WTC11 (cell line): ENCODE data around the gene CHADL. TPM values are rescaled to one million over a fixed set of nuclear protein-coding genes. Genes with fewer than 3 reads are reported as not detected.

ENCODE experiments used
- ATAC-seq: fragments of 200-7000 bp; cut with Tn5 transposase; 2 replicates; pipeline ENCODE4 v1.10.0; 2021; ENCODE audit warnings: mild to moderate bottlenecking, moderate library complexity
- CTCF ChIA-PET: fragments of 300-600 bp; sonication (Branson Sonifier 250); formaldehyde crosslinking; loops from one replicate; lab custom pipeline; 2021; ENCODE audit warnings: antibody characterized with exemption; lab: Charles Lee
- POLR2A ChIA-PET: fragments of 350-600 bp; sonication (Branson Sonifier 250); formaldehyde crosslinking; loops from one replicate; lab custom pipeline; 2021; ENCODE audit warnings: antibody characterized with exemption; lab: Charles Lee
- DNase-seq: peaks from one replicate; pipeline ENCODE4 v3.0.0; 2021; ENCODE audit warnings: low spot score
- H3K27ac Mint-ChIP-seq: 2 replicates; pipeline ENCODE4 v1.8.0; 2021; ENCODE audit warnings: mixed read lengths
- H3K27me3 Mint-ChIP-seq: 2 replicates; pipeline ENCODE4 v1.8.0; 2021; ENCODE audit warnings: low read depth, mild to moderate bottlenecking, moderate library complexity, mixed read lengths
- H3K36me3 Mint-ChIP-seq: 2 replicates; pipeline ENCODE4 v1.8.0; 2021; ENCODE audit warnings: mixed read lengths
- H3K4me1 Mint-ChIP-seq: 2 replicates; pipeline ENCODE4 v1.8.0; 2022; ENCODE audit warnings: mixed read lengths
- H3K4me3 Mint-ChIP-seq: 2 replicates; pipeline ENCODE4 v1.8.0; 2021; ENCODE audit warnings: mild to moderate bottlenecking, moderate library complexity, mixed read lengths
- H3K9me3 Mint-ChIP-seq: 2 replicates; pipeline ENCODE4 v1.8.0; 2021; ENCODE audit warnings: mixed read lengths
- ATF1 ChIP-seq: sonication (generic); formaldehyde crosslinking; IDR thresholded peaks from 2 replicates; pipeline ENCODE4 v1.8.1; 2023; ENCODE audit warnings: mild to moderate bottlenecking, moderate library complexity, missing genetic modification reagents
- CBFB ChIP-seq: sonication (generic); formaldehyde crosslinking; IDR thresholded peaks from 2 replicates; pipeline ENCODE4 v1.8.1; 2022; ENCODE audit warnings: mild to moderate bottlenecking, low read depth, missing genetic modification reagents
- IRF2 ChIP-seq: sonication (generic); formaldehyde crosslinking; IDR thresholded peaks from 2 replicates; pipeline ENCODE4 v1.8.0; 2022; ENCODE audit warnings: low read depth, missing genetic modification reagents, borderline replicate concordance
- MXD4 ChIP-seq: fragments of 250-450 bp; sonication (Bioruptor Pico); IDR thresholded peaks from 2 replicates; pipeline ENCODE4 v1.8.0; 2021; ENCODE audit warnings: mild to moderate bottlenecking, moderate library complexity, borderline replicate concordance
- NFE2L1 ChIP-seq: sonication (generic); formaldehyde crosslinking; IDR thresholded peaks from 2 replicates; pipeline ENCODE4 v1.8.1; 2023; ENCODE audit warnings: missing genetic modification reagents
- OVOL2 ChIP-seq: fragments of 250-450 bp; sonication (Bioruptor Pico); IDR thresholded peaks from 2 replicates; pipeline ENCODE4 v1.9.0; 2021; ENCODE audit warnings: mild to moderate bottlenecking, borderline replicate concordance
- ZNF121 ChIP-seq: sonication (generic); formaldehyde crosslinking; IDR thresholded peaks from 2 replicates; pipeline ENCODE4 v1.8.0; 2023; ENCODE audit warnings: missing genetic modification reagents
- total RNA-seq: library from RNA; stranded (reverse); gene quantifications from 3 replicates; pipeline ENCODE4 v1.2.3, GENCODE V29; 2021
- TF ChIP-seq, protein P1 (sequence below): sonication (generic); formaldehyde crosslinking; conservative IDR thresholded peaks from 2 replicates; pipeline ENCODE4 v1.8.1; 2023; ENCODE audit warnings: mild to moderate bottlenecking, low read depth, missing genetic modification reagents, moderate library complexity
- TF ChIP-seq, protein P2 (sequence below): fragments of 250-450 bp; sonication (Bioruptor Pico); IDR thresholded peaks from 2 replicates; pipeline ENCODE4 v1.8.0; 2021; ENCODE audit warnings: mild to moderate bottlenecking
- TF ChIP-seq, protein P3 (sequence below): fragments of 250-450 bp; sonication (Bioruptor Pico); IDR thresholded peaks from 2 replicates; pipeline ENCODE4 v1.9.0; 2021; ENCODE audit warnings: mild to moderate bottlenecking
- TF ChIP-seq, protein P4 (sequence below): fragments of 250-450 bp; sonication (Bioruptor Pico); IDR thresholded peaks from 2 replicates; pipeline ENCODE4 v1.9.0; 2021; ENCODE audit warnings: moderate library complexity, mild to moderate bottlenecking, inconsistent platforms, borderline replicate concordance
- TF ChIP-seq, protein P5 (sequence below): sonication (generic); formaldehyde crosslinking; IDR thresholded peaks from 2 replicates; pipeline ENCODE4 v1.8.1; 2022; ENCODE audit warnings: missing genetic modification reagents, borderline replicate concordance
- TF ChIP-seq, protein P6 (sequence below): sonication (generic); formaldehyde crosslinking; IDR thresholded peaks from 2 replicates; pipeline ENCODE4 v1.8.1; 2023; ENCODE audit warnings: mild to moderate bottlenecking, missing genetic modification reagents, moderate library complexity
- TF ChIP-seq, protein P7 (sequence below): sonication (generic); formaldehyde crosslinking; IDR thresholded peaks from 2 replicates; pipeline ENCODE4 v1.8.1; 2022; ENCODE audit warnings: mild to moderate bottlenecking, moderate library complexity, missing genetic modification reagents

The CHADL gene
- total RNA-seq, 1 experiment from 2014 or later, result 1.2 TPM

DNA sequence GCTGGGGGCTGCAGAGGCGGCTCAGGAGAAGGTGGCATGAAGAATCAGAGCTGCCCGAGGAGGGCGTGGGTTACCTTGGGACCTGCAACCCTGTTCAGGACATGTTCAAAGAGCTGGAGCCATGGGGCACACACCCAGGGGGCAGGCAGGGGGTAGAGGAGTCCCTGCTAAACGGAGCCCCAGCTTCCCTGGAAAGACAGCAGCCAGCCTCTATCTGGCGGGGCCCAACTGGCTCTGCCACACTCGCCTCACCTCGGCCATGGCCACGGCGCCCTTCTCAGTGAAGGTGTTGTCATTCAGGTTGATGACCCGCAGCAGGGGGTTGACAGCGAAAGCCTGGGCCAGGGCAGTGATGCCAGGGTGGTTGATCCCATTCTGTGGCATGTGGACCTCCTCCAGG, 17.0 kb upstream of the CHADL start:
- peaks cover 12% of the 10 kb centered on the region for H3K4me1 Mint-ChIP-seq
- DNase-seq, result no peak
- peak overlapping the region; percentile 80; the same call in 1 of the 2 replicates for H3K27ac Mint-ChIP-seq
- H3K4me3 Mint-ChIP-seq, result no peak overlapping the region
- H3K9me3 Mint-ChIP-seq, result no peaks in the 10 kb centered on the region
- no peak for TF ChIP-seq MXD4 (CRISPR knock-in tag)
- no peak for TF ChIP-seq OVOL2 (CRISPR knock-in tag)
- TF ChIP-seq, protein P1, sequence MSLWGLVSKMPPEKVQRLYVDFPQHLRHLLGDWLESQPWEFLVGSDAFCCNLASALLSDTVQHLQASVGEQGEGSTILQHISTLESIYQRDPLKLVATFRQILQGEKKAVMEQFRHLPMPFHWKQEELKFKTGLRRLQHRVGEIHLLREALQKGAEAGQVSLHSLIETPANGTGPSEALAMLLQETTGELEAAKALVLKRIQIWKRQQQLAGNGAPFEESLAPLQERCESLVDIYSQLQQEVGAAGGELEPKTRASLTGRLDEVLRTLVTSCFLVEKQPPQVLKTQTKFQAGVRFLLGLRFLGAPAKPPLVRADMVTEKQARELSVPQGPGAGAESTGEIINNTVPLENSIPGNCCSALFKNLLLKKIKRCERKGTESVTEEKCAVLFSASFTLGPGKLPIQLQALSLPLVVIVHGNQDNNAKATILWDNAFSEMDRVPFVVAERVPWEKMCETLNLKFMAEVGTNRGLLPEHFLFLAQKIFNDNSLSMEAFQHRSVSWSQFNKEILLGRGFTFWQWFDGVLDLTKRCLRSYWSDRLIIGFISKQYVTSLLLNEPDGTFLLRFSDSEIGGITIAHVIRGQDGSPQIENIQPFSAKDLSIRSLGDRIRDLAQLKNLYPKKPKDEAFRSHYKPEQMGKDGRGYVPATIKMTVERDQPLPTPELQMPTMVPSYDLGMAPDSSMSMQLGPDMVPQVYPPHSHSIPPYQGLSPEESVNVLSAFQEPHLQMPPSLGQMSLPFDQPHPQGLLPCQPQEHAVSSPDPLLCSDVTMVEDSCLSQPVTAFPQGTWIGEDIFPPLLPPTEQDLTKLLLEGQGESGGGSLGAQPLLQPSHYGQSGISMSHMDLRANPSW (CRISPR knock-in tag), result no peak
- TF ChIP-seq, protein P2, sequence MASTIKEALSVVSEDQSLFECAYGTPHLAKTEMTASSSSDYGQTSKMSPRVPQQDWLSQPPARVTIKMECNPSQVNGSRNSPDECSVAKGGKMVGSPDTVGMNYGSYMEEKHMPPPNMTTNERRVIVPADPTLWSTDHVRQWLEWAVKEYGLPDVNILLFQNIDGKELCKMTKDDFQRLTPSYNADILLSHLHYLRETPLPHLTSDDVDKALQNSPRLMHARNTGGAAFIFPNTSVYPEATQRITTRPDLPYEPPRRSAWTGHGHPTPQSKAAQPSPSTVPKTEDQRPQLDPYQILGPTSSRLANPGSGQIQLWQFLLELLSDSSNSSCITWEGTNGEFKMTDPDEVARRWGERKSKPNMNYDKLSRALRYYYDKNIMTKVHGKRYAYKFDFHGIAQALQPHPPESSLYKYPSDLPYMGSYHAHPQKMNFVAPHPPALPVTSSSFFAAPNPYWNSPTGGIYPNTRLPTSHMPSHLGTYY (CRISPR knock-in tag), result no peak
- no peak for TF ChIP-seq ZNF121 (CRISPR knock-in tag)
- TF ChIP-seq, protein P3, sequence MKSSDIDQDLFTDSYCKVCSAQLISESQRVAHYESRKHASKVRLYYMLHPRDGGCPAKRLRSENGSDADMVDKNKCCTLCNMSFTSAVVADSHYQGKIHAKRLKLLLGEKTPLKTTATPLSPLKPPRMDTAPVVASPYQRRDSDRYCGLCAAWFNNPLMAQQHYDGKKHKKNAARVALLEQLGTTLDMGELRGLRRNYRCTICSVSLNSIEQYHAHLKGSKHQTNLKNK (CRISPR knock-in tag), result no peak
- TF ChIP-seq, protein P4, sequence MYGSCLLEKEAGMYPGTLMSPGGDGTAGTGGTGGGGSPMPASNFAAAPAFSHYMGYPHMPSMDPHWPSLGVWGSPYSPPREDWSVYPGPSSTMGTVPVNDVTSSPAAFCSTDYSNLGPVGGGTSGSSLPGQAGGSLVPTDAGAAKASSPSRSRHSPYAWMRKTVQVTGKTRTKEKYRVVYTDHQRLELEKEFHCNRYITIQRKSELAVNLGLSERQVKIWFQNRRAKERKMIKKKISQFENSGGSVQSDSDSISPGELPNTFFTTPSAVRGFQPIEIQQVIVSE, result no peak
- TF ChIP-seq IRF2 (CRISPR knock-in tag), result no peak
- TF ChIP-seq, protein P5, sequence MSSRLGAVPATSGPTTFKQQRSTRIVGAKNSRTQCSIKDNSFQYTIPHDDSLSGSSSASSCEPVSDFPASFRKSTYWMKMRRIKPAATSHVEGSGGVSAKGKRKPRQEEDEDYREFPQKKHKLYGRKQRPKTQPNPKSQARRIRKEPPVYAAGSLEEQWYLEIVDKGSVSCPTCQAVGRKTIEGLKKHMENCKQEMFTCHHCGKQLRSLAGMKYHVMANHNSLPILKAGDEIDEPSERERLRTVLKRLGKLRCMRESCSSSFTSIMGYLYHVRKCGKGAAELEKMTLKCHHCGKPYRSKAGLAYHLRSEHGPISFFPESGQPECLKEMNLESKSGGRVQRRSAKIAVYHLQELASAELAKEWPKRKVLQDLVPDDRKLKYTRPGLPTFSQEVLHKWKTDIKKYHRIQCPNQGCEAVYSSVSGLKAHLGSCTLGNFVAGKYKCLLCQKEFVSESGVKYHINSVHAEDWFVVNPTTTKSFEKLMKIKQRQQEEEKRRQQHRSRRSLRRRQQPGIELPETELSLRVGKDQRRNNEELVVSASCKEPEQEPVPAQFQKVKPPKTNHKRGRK (CRISPR knock-in tag), result no peak
- TF ChIP-seq, protein P6, sequence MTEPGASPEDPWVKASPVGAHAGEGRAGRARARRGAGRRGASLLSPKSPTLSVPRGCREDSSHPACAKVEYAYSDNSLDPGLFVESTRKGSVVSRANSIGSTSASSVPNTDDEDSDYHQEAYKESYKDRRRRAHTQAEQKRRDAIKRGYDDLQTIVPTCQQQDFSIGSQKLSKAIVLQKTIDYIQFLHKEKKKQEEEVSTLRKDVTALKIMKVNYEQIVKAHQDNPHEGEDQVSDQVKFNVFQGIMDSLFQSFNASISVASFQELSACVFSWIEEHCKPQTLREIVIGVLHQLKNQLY (CRISPR knock-in tag), result no peak
- TF ChIP-seq ATF1 (CRISPR knock-in tag), result no peak
- no peak for TF ChIP-seq CBFB (CRISPR knock-in tag)
- TF ChIP-seq NFE2L1, result no peak
- TF ChIP-seq, protein P7, sequence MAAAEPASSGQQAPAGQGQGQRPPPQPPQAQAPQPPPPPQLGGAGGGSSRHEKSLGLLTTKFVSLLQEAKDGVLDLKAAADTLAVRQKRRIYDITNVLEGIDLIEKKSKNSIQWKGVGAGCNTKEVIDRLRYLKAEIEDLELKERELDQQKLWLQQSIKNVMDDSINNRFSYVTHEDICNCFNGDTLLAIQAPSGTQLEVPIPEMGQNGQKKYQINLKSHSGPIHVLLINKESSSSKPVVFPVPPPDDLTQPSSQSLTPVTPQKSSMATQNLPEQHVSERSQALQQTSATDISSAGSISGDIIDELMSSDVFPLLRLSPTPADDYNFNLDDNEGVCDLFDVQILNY (CRISPR knock-in tag), result no peak
- TF ChIP-seq, all 79 proteins: peak for 0
- POLR2A ChIA-PET, result interaction anchor here (0.6 to 0.8 kb wide), 2 partner anchors 19 to 582 kb away, joined by 5 read pairs; no protein-coding TSS in a partner anchor
- CTCF ChIA-PET, result interaction anchor here (0.5 kb wide), 1 partner anchor 263 kb away, joined by 3 read pairs; no protein-coding TSS in a partner anchor
- H3K36me3 Mint-ChIP-seq, result peaks cover 84% of the 10 kb centered on the region
- H3K27me3 Mint-ChIP-seq, result no peaks in the 10 kb centered on the region
- ATAC-seq, result no peak
